GM12878 (cell line): ENCODE results near the gene MGAT4B. TPM values are rescaled to one million over a fixed set of nuclear protein-coding genes. Genes with fewer than 3 reads are reported as not detected.

ENCODE experiments used
- ATAC-seq: fragments of 200-7000 bp; cut with Tn5 transposase; 3 replicates; pipeline ENCODE4 v1.9.1; 2020; ENCODE audit warnings: mild to moderate bottlenecking, moderate library complexity
- BruUV-seq: library from RNA; stranded (reverse); fragments of 400-500 nt; replicated peaks from 2 replicates; lab custom pipeline; 2021; lab: Mats Ljungman, UMichigan
- CTCF ChIA-PET: fragments of 300-600 bp; sonication (Branson Sonifier 250); formaldehyde crosslinking; extraction: SDS; loops from one replicate; lab custom pipeline; 2021; ENCODE audit warnings: inconsistent platforms; lab: Yijun Ruan, JAX
- POLR2A ChIA-PET: fragments of 350-600 bp; formaldehyde crosslinking; extraction: SDS; loops from one replicate; lab custom pipeline; 2021; ENCODE audit warnings: inconsistent platforms; lab: Charles Lee
- RAD21 ChIA-PET: fragments of 300-600 bp; sonication (Branson Sonifier 250); formaldehyde crosslinking; loops from one replicate; lab custom pipeline; 2023; ENCODE audit warnings: antibody characterized with exemption; ENCODE audit not compliant: unreplicated experiment; lab: Charles Lee
- SMC1A ChIA-PET: fragments of 300-600 bp; sonication (Branson Sonifier 250); formaldehyde crosslinking; loops from one replicate; lab custom pipeline; 2023; ENCODE audit not compliant: unreplicated experiment, uncharacterized antibody; lab: Charles Lee
- DNase-seq: peaks from one replicate; pipeline ENCODE4 v3.0.0-alpha.2; 2011; ENCODE audit warnings: low read depth, low spot score
- FAIRE-seq: peaks from 3 replicates; lab custom pipeline; 2011; peaks lifted over from hg19 to GRCh38; lab: Jason Lieb, UNC
- H2AFZ ChIP-seq: 2 replicates; pipeline ENCODE4 v1.6.0; 2011; ENCODE audit warnings: low read depth, low read length, control low read depth; ENCODE audit not compliant: control insufficient read depth
- H3K27ac ChIP-seq: 2 replicates; pipeline ENCODE4 v1.5.1; 2011; ENCODE audit warnings: control low read depth; ENCODE audit not compliant: control insufficient read depth, insufficient read depth
- H3K27me3 ChIP-seq, 2 experiments: replicated peaks in 1 of 2; 2 replicates each; pipeline versions ENCODE4 v1.6.0 to v1.6.1; 2011; ENCODE audit warnings: low read length in 1 of 2; ENCODE audit not compliant: control insufficient read depth in 2 of 2, insufficient read depth in 2 of 2
- H3K36me3 ChIP-seq, 2 experiments: 2 replicates each; pipeline ENCODE4 v1.5.1; 2011; ENCODE audit warnings: low read length in 1 of 2; ENCODE audit not compliant: control insufficient read depth in 2 of 2, insufficient read depth in 2 of 2
- H3K4me1 ChIP-seq: 2 replicates; pipeline ENCODE4 v1.6.1; 2011; ENCODE audit warnings: mild to moderate bottlenecking, low read length, moderate library complexity, mixed read lengths; ENCODE audit not compliant: control insufficient read depth, insufficient read depth
- H3K4me2 ChIP-seq: 2 replicates; pipeline ENCODE4 v1.6.0; 2011; ENCODE audit warnings: control low read depth; ENCODE audit not compliant: control insufficient read depth, insufficient read depth
- H3K4me3 ChIP-seq: fragments of 200-600 bp; sonication (generic); 2 replicates; pipeline ENCODE4 v1.5.1; 2016
- H3K79me2 ChIP-seq: 2 replicates; pipeline ENCODE4 v1.6.0; 2011; ENCODE audit warnings: low read length; ENCODE audit not compliant: control insufficient read depth, insufficient read depth
- H3K9ac ChIP-seq: 2 replicates; pipeline ENCODE4 v1.8.0; 2011; ENCODE audit warnings: low read length, control low read depth, mixed read lengths; ENCODE audit not compliant: control insufficient read depth, insufficient read depth
- H3K9me3 ChIP-seq: replicated peaks from 3 replicates; pipeline ENCODE4 v1.5.1; 2011; ENCODE audit warnings: mild to moderate bottlenecking, low read length; ENCODE audit not compliant: control insufficient read depth, insufficient read depth
- H4K20me1 ChIP-seq: 2 replicates; pipeline ENCODE4 v1.6.0; 2011; ENCODE audit not compliant: control insufficient read depth, insufficient read depth
- BACH1 ChIP-seq: fragments of 450-650 bp; IDR thresholded peaks from 2 replicates; pipeline ENCODE4 v1.6.1; 2017; ENCODE audit warnings: mild to moderate bottlenecking, borderline replicate concordance
- CHD2 ChIP-seq: IDR thresholded peaks from 2 replicates; pipeline ENCODE4 v1.6.1; 2011; ENCODE audit warnings: low read depth, low read length, improper control_type of control experiment, borderline replicate concordance
- DPF2 ChIP-seq: fragments of 450-650 bp; IDR thresholded peaks from 2 replicates; pipeline ENCODE4 v1.6.1; 2017; ENCODE audit warnings: mild to moderate bottlenecking
- EGR1 ChIP-seq, 2 experiments: IDR thresholded peaks; 1 replicate in 1 of 2; 2 replicates in 1 of 2; pipeline ENCODE4 v1.6.1; 2011 to 2012; ENCODE audit warnings: low read depth in 2 of 2, low read length in 2 of 2, borderline replicate concordance in 1 of 2, mild to moderate bottlenecking in 1 of 2, moderate library complexity in 1 of 2
- MTA2 ChIP-seq: fragments of 450-650 bp; IDR thresholded peaks from 2 replicates; pipeline ENCODE4 v1.6.1; 2016; ENCODE audit warnings: low read depth, mild to moderate bottlenecking, moderate library complexity
- NFIC ChIP-seq: IDR thresholded peaks from 2 replicates; pipeline ENCODE4 v1.6.1; 2012; ENCODE audit warnings: low read depth, mild to moderate bottlenecking, inconsistent platforms, low read length, moderate library complexity
- ZNF622 ChIP-seq: fragments of 450-650 bp; IDR thresholded peaks from 2 replicates; pipeline ENCODE4 v1.6.1; 2017; ENCODE audit warnings: mild to moderate bottlenecking, inconsistent platforms
- WGBS: methylation state at CpG from one replicate; pipeline ENCODE4 v1.1.6; 2016; ENCODE audit warnings: low lambda C conversion rate; ENCODE audit not compliant: insufficient replicate concordance, insufficient coverage; ENCODE audit errors: missing lambda C conversion rate; 5-methylcytosine and 5-hydroxymethylcytosine counted together
- in situ Hi-C: fragments of 300-500 bp; cut with MboI; formaldehyde crosslinking; loops from 9 replicates; pipeline ENCODE4 v1.14.3; 2018; ENCODE audit warnings: mixed read lengths
- intact Hi-C: fragments of 100-400 bp; cut with micrococcal nuclease; formaldehyde crosslinking; loops from one replicate; pipeline ENCODE4 v1.14.2; 2022; ENCODE audit not compliant: unreplicated experiment
- polyA plus RNA-seq, 11 experiments: library from polyadenylated mRNA; depleted of rRNA in 4 of 11; unstranded in 6 of 11; stranded (reverse) in 5 of 11; fragments of >200 nt; fragmentation: Nextera tagmentation in 4 of 11; fragmentation: Illumina TruSeq in 1 of 11; extraction: Ambion mirVana in 4 of 11; extraction: Trizol in 1 of 11; gene quantifications; 1 replicate in 1 of 11; 2 replicates in 10 of 11; pipeline versions ENCODE4 v1.2.1 to v1.2.3, GENCODE V29; 2011 to 2016; ENCODE audit warnings: inconsistent platforms in 2 of 11, missing spikeins in 2 of 11, low read depth in 1 of 11
- total RNA-seq, 4 experiments: library from RNA; depleted of rRNA in 3 of 4; stranded (reverse); fragments of >200 nt in 3 of 4; fragmentation: Illumina TruSeq in 1 of 4; extraction: Trizol in 1 of 4; gene quantifications; 2 replicates each; pipeline versions ENCODE4 v1.2.1 to v1.2.3, GENCODE V29; 2013 to 2021
- TF ChIP-seq, protein P1 (sequence below): fragments of 450-650 bp; IDR thresholded peaks from 2 replicates; pipeline ENCODE4 v1.6.1; 2014; ENCODE audit warnings: mild to moderate bottlenecking
- TF ChIP-seq, protein P2 (sequence below): IDR thresholded peaks from 2 replicates; pipeline ENCODE4 v1.6.1; 2012; ENCODE audit warnings: low read depth, low read length, improper control_type of control experiment

Gene MGAT4B
- total and polyA plus RNA-seq, 10 of the 15 experiments (the other 5 are each of a cell fraction or from before 2014, with no cell fraction given) = 0.60 to 82.5 (median 34.4) TPM; not detected in 1

DNA sequence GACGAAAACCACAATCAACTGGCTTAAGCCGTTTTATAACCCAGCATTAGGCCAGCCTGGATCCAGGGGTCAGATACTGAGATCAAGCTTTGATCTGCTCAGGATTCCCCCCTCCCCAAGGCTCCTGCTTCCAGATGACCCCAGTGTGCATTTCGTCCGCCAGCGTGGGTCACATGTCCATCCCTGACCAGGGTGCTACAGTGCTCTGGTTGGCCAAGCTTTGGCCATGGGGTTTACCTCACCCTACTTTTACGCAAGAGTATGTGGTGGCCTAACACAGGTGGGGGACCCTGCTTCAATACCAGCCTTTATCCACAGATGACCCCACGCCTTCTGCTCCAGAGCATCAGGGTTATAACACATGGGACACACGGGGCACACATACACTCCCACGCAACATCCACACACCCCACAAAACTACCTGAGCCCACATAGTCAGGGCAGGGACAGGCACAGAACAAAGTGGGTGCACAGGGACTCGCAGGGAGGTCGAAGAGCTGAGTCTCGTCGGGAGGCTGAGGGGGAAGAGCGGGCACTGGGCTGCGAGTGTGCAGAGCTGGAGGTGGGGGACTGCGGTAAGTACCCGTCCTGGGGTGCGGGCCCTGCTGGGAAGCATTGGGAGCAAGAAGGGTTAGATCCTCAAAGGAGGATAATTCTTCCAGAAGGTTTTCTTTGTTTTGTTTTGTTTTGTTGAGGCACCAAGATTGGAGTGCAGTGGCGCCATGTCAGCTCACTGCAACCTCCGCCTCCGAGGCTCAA, 9.0 kb upstream of the MGAT4B start:
- no peak for ATAC-seq
- H4K20me1 ChIP-seq = no peaks in the 10 kb centered on the region
- no peaks in the 10 kb centered on the region for H3K27me3 ChIP-seq
- ChIA-PET CTCF (interaction anchor here (0.5 kb wide), 1 partner anchor 61 kb away, joined by 4 read pairs; no protein-coding TSS in a partner anchor), SMC1A (no interaction called here), POLR2A (interaction anchor here (0.7 kb wide), 1 partner anchor 452 kb away, joined by 3 read pairs; no protein-coding TSS in a partner anchor), RAD21 (no interaction called here)
- DNase-seq = no peak
- no peak overlapping the region for H3K4me3 ChIP-seq
- in situ Hi-C loops (loop anchor here (10.0 to 25.0 kb wide), 2 partner anchors 997 to 1691 kb away; partner anchors contain the start of gene MGAT1), intact Hi-C loops (no loop called here)
- no peak overlapping the region for H3K27ac ChIP-seq
- H3K36me3 ChIP-seq = no peaks in the 10 kb centered on the region; a peak in 1 of 4 replicates
- H3K79me2 ChIP-seq = peaks cover 4% of the 10 kb centered on the region; the same call in 1 of the 2 replicates
- H3K9me3 ChIP-seq = no peaks in the 10 kb centered on the region
- FAIRE-seq = no peak
- no peak overlapping the region for H3K9ac ChIP-seq
- no peak overlapping the region for H2AFZ ChIP-seq
- no peak for TF ChIP-seq MTA2
- TF ChIP-seq CHD2 = no peak
- TF ChIP-seq DPF2 = no peak
- no peak for TF ChIP-seq NFIC
- no peak for TF ChIP-seq BACH1
- TF ChIP-seq EGR1 (IDR thresholded peaks at IDR 0.05; ENCODE audit: borderline replicate concordance in 1 of 2, low read depth in 2 of 2, low read length in 2 of 2) = no peak
- TF ChIP-seq, protein P1, sequence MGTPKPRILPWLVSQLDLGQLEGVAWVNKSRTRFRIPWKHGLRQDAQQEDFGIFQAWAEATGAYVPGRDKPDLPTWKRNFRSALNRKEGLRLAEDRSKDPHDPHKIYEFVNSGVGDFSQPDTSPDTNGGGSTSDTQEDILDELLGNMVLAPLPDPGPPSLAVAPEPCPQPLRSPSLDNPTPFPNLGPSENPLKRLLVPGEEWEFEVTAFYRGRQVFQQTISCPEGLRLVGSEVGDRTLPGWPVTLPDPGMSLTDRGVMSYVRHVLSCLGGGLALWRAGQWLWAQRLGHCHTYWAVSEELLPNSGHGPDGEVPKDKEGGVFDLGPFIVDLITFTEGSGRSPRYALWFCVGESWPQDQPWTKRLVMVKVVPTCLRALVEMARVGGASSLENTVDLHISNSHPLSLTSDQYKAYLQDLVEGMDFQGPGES = no peak
- TF ChIP-seq, protein P2, sequence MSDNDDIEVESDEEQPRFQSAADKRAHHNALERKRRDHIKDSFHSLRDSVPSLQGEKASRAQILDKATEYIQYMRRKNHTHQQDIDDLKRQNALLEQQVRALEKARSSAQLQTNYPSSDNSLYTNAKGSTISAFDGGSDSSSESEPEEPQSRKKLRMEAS = no peak
- TF ChIP-seq ZNF622 = no peak
- no TSS peak for BruUV-seq
- 96% methylated on average over 21 of the region's 21 CpGs for WGBS
- H3K4me2 ChIP-seq = no peak overlapping the region
- peaks cover 28% of the 10 kb centered on the region for H3K4me1 ChIP-seq
